Astrocyte of the cerebellum (primary cell): ENCODE measurements around the gene PREX1.

ENCODE experiments used
- DNase-seq: peaks from one replicate; pipeline ENCODE4 v3.0.0-alpha.2; 2011; ENCODE audit warnings: low read depth
- H3K4me3 ChIP-seq: 2 replicates; pipeline ENCODE4 v1.5.1; 2011; ENCODE audit warnings: mild to moderate bottlenecking, low read depth, low read length, moderate library complexity
- in situ Hi-C: cut with HindIII; loops from 2 replicates; pipeline ENCODE4 v1.10.0; 2017; ENCODE audit warnings: low sequenced_read_pairs
- TF ChIP-seq, protein P1 (sequence below): IDR thresholded peaks from 2 replicates; pipeline ENCODE4 v1.5.1; 2012; ENCODE audit warnings: low read length, low read depth, moderate library complexity, mild to moderate bottlenecking; ENCODE audit errors: missing control alignments

Gene PREX1

DNA sequence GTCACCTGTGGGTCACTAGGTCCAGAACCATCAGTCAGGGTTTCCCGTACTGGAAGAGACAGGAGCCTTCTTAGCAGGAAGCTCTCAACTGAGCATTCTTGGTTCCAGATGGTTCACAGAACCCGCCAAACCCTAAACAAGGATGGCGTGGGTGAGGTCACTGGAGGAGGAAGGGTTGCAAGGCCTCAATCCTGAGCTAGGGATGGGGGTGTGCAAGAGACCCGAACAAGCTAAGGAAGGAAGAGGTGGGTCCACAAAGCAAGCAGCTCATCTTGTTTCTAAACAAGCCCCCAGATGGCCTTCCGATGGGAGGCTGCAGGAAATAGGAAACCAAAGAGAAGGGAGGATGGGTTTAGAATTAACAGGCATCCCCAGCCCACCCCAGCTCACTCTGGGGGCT, 92.7 kb downstream of the PREX1 start:
- DNase-seq: no peak
- TF ChIP-seq, protein P1, sequence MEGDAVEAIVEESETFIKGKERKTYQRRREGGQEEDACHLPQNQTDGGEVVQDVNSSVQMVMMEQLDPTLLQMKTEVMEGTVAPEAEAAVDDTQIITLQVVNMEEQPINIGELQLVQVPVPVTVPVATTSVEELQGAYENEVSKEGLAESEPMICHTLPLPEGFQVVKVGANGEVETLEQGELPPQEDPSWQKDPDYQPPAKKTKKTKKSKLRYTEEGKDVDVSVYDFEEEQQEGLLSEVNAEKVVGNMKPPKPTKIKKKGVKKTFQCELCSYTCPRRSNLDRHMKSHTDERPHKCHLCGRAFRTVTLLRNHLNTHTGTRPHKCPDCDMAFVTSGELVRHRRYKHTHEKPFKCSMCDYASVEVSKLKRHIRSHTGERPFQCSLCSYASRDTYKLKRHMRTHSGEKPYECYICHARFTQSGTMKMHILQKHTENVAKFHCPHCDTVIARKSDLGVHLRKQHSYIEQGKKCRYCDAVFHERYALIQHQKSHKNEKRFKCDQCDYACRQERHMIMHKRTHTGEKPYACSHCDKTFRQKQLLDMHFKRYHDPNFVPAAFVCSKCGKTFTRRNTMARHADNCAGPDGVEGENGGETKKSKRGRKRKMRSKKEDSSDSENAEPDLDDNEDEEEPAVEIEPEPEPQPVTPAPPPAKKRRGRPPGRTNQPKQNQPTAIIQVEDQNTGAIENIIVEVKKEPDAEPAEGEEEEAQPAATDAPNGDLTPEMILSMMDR: no peak
- in situ Hi-C loops: no loop called here

DNA sequence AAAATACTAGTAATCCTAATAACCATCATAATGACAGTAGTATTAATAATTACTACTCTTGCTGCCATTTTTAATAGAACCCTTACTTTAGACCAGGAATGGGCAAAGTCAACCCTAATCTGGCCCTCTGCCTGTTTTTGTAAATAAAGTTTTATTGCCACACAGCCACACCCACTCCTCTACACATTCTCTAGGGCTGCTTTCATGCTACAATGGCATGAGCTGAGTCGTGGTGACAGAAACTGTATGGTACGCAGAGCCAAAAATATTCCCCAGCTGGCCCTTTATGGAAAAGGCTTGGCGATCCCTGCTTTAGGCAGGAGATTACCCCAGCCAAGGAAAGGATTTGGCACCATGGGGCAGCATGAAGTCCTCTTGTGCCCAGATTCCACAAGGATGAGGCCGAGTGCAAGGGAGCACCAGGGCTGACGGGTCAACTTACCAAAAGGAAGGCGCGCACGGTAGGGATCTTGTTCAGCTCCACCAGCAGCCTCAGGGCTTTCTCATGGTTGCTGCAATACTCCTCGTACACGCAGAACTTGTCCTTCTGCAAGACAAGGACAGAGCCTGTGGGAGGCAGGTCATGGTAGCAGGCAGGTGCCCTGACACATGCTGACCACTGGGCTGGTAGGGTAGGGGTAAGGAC, 93.6 kb downstream of the PREX1 start:
- in situ Hi-C loops: no loop called here
- TF ChIP-seq, protein P1: no peak
- H3K4me3 ChIP-seq: no peak overlapping the region
- DNase-seq: no peak

More for the DNA sequence above, 92.7 kb downstream of the PREX1 start:
- no peak overlapping the region for H3K4me3 ChIP-seq

DNA sequence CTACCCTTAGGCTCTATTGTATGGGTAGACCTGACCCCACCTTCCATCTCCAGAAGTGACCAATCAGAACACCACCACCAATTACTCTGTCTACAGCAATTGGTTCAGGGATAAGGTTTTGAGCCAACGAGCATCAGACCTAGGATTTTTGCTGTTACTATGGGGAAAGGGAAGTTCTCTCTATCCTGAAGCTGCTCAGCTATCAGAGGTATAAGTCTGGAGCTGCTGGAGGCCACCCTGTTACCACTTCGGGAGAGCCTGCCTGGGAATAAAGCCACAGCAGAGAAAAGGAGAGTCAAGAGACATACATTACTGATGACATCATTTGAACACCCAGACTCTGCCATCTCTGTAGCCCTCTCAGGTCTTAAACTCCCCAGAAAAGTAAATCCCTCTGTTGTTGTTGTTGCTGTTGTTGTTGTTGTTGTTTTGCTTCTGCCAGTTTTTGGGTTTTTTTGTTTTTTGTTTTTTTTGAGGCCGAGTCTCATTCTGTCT, 94.5 kb downstream of the PREX1 start:
- DNase-seq: no peak
- TF ChIP-seq, protein P1: no peak
- in situ Hi-C loops: no loop called here

DNA sequence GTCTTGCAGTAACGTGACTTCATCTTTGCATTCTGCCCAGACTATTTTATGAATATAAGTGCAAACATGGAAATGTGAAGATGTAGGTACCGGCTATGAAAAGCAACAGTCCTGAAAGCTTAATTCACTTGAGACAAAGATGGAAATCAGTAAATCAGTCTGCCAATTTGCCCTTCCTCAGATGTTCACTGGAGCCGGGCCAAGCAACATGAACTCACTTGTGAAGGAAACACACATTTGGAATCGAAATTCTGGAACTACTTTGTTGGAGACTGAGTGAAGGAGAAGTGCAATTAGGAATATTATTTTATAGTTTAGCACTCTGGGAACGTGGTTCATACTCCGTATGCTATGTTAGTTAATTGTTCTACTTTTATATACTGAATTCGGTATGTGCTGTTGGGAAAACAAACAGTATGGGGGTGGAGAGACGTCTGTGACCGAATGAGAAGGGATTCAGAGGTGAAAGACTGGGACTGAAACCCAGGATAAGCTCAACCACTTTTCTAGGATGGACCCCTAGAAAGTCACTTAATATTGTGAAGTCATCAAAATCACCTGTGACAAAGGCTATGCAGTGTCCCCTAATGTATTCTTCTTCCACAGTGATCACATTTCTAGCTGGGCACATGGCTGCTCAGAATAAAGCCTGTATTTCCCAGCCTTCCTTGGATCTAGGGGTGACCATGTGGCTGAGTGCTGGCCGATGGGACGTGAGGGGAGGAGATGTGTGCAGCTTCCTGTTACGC, 95.5 kb downstream of the PREX1 start:
- in situ Hi-C loops: no loop called here
- no peak overlapping the region for H3K4me3 ChIP-seq
- TF ChIP-seq, protein P1: no peak
- DNase-seq: no peak

More for the DNA sequence above, 94.5 kb downstream of the PREX1 start:
- H3K4me3 ChIP-seq: no peak overlapping the region

DNA sequence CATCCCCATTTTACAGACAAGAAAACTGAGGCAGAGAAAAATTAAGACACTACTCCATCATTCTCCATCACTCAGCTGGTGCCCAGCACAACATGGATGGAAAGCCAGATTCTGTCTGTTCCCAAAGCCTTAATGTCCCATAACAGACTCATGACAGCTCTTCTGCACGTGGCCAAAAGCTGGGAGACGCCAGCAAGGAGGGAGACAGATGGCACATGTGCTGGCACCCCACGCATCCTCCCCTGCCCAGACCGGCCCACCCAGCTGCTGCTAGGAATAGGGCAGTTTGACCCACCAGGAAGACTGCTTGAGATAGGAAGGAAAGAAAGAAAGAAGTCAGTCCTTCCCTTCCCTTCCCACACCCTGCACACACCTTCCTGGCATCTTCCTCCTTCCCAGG, 96.3 kb downstream of the PREX1 start:
- in situ Hi-C loops: no loop called here
- no peak for DNase-seq
- TF ChIP-seq, protein P1: no peak

DNA sequence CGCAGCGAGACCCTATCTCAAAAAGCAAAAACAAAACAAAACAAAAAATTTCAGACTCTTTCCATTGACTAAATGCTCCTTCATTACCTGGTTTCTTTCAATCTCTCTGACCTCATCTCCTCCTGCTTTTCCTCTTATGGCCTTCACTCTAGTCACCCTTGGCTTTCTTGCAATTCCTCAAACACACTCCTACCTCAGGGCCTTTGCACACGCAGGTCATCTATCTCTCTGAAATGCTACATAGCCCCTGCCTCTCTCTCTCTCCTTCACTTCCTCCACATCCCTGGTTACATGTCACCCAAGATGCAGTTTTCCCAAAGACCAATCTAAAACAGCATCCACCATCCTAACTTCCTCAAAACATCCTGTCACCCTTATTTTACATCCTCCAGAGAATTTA, 96.8 kb downstream of the PREX1 start:
- DNase-seq: no peak
- H3K4me3 ChIP-seq: no peak overlapping the region
- TF ChIP-seq, protein P1: no peak
- in situ Hi-C loops: no loop called here

More for the DNA sequence above, 96.3 kb downstream of the PREX1 start:
- H3K4me3 ChIP-seq: no peak overlapping the region
